CD8-positive, alpha-beta memory T cell (primary cell): ENCODE measurements around the gene FASN. TPM values are rescaled to one million over a fixed set of nuclear protein-coding genes. Genes with fewer than 3 reads are reported as not detected.

Experiments used
- CTCF ChIA-PET: fragments of 350-600 bp; sonication (Branson Sonifier 250); formaldehyde crosslinking; loops from one replicate; lab custom pipeline; 2021; ENCODE audit warnings: antibody characterized with exemption; lab: Charles Lee
- POLR2A ChIA-PET: fragments of 350-600 bp; sonication (Branson Sonifier 250); formaldehyde crosslinking; loops from one replicate; lab custom pipeline; 2021; ENCODE audit warnings: antibody characterized with exemption; lab: Charles Lee
- DNase-seq, 5 donors: peaks; one replicate each; pipeline versions ENCODE4 v3.0.0 to v3.0.0-alpha.2; 2020 to 2022; ENCODE audit warnings: mixed read lengths in 1 of 5
- H3K27ac ChIP-seq: one replicate; pipeline ENCODE4 v1.7.0; 2013; ENCODE audit warnings: low read depth, mild to moderate bottlenecking, low read length, moderate library complexity
- H3K27me3 ChIP-seq: 2 replicates; pipeline ENCODE4 v1.7.0; 2013; ENCODE audit warnings: low read length, mild to moderate bottlenecking; ENCODE audit not compliant: insufficient read depth, poor library complexity, severe bottlenecking
- H3K36me3 ChIP-seq: 2 replicates; pipeline ENCODE4 v1.7.0; 2013; ENCODE audit warnings: mild to moderate bottlenecking, low read length, moderate library complexity; ENCODE audit not compliant: insufficient read depth
- H3K4me1 ChIP-seq: 2 replicates; pipeline ENCODE4 v1.7.0; 2013; ENCODE audit warnings: mild to moderate bottlenecking, low read length, moderate library complexity; ENCODE audit not compliant: insufficient read depth
- H3K4me3 ChIP-seq: 2 replicates; pipeline ENCODE4 v1.7.0; 2013; ENCODE audit warnings: mild to moderate bottlenecking, low read length
- H3K9me3 ChIP-seq: 2 replicates; pipeline ENCODE4 v1.7.0; 2013; ENCODE audit warnings: mild to moderate bottlenecking, low read length
- H3K27ac Mint-ChIP-seq, 8 donors: one replicate each; pipeline ENCODE4 v1.8.0; 2020 to 2021; ENCODE audit warnings: mixed read lengths in 8 of 8, mild to moderate bottlenecking in 6 of 8, inconsistent platforms in 3 of 8, moderate library complexity in 3 of 8
- H3K27me3 Mint-ChIP-seq, 2 donors: one replicate each; pipeline ENCODE4 v1.8.0; 2020 to 2021; ENCODE audit warnings: mixed read lengths in 2 of 2, mild to moderate bottlenecking in 1 of 2, moderate library complexity in 1 of 2
- H3K36me3 Mint-ChIP-seq, 3 donors: one replicate each; pipeline ENCODE4 v1.8.0; 2020 to 2021; ENCODE audit warnings: mixed read lengths in 3 of 3, inconsistent platforms in 1 of 3, mild to moderate bottlenecking in 1 of 3
- H3K4me1 Mint-ChIP-seq, 3 donors: one replicate each; pipeline ENCODE4 v1.8.0; 2020 to 2021; ENCODE audit warnings: mixed read lengths in 3 of 3, inconsistent platforms in 1 of 3, mild to moderate bottlenecking in 1 of 3
- H3K4me3 Mint-ChIP-seq, 7 donors: one replicate each; pipeline ENCODE4 v1.8.0; 2020 to 2021; ENCODE audit warnings: mixed read lengths in 7 of 7, mild to moderate bottlenecking in 6 of 7, moderate library complexity in 4 of 7, inconsistent platforms in 2 of 7
- H3K9me3 Mint-ChIP-seq, 5 donors: one replicate each; pipeline ENCODE4 v1.8.0; 2020 to 2022; ENCODE audit warnings: mixed read lengths in 5 of 5, mild to moderate bottlenecking in 3 of 5, moderate library complexity in 2 of 5, inconsistent platforms in 1 of 5
- polyA plus RNA-seq: library from polyadenylated mRNA; unstranded; fragments of 300-500 nt; fragmentation: Illumina TruSeq; gene quantifications from one replicate; pipeline ENCODE4 v1.2.3, GENCODE V29; 2021
- total RNA-seq, 2 experiments: library from RNA; stranded (reverse); gene quantifications; one replicate each; pipeline ENCODE4 v1.2.3, GENCODE V29; 2021

Gene FASN
- total and polyA plus RNA-seq, 3 experiments from 2014 or later = 2.7 to 259 (median 251) TPM

DNA sequence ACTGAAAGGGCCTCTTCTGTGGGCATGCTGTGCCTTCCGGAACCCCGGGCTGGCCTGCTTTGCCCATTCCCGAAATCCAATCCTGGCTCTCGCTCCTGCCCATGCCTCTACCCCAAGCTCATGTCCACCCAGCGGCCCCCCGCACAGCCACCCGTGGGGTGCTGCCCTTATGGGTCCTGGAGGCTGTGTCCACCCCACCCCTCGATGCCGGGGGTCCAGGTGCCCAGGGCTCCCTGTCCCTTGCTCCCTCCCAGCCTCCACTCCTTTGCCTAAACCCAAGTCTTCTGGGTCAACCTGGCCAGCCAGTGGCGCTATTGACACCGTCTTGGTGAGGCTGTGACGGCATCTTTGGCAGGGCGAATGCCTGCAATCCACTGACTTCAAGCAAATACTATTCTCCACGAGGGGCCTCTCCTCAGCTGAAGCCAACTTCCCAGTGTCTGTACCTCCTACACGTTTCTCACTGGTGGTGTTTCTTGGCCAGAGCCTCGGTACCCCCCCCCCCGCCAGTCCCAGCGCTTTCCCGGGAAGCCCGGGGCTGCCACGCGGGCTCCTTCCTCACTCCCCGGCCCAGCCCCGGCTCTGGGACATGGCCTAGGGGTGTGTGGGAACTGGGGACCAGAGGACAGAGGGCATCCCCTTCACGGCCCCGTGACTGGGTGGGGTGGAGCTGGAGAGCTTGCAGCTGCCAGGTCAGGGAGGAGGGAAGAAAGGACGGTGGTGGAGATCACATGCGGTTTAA is 20.2 kb downstream of the FASN start:
- ChIA-PET CTCF (no interaction called here), POLR2A (no interaction called here)
- Mint-ChIP-seq H3K36me3 (peaks cover 0 to 37% (median 2%) of the 10 kb centered on the region in 3 donors), H3K4me3 (peak overlapping the region in 1 of 7 donors; percentile 75), H3K9me3 (no peaks in the 10 kb centered on the region), H3K27ac (peak overlapping the region in 1 of 8 donors; percentile 68), H3K4me1 (no peaks in the 10 kb centered on the region), H3K27me3 (no peaks in the 10 kb centered on the region)
- H3K9me3 ChIP-seq = no peaks in the 10 kb centered on the region
- no peak for DNase-seq
- H3K36me3 ChIP-seq = peaks cover 5% of the 10 kb centered on the region
- H3K4me1 ChIP-seq = no peaks in the 10 kb centered on the region
- no peak overlapping the region for H3K27ac ChIP-seq
- no peak overlapping the region for H3K4me3 ChIP-seq
- H3K27me3 ChIP-seq = no peaks in the 10 kb centered on the region

DNA sequence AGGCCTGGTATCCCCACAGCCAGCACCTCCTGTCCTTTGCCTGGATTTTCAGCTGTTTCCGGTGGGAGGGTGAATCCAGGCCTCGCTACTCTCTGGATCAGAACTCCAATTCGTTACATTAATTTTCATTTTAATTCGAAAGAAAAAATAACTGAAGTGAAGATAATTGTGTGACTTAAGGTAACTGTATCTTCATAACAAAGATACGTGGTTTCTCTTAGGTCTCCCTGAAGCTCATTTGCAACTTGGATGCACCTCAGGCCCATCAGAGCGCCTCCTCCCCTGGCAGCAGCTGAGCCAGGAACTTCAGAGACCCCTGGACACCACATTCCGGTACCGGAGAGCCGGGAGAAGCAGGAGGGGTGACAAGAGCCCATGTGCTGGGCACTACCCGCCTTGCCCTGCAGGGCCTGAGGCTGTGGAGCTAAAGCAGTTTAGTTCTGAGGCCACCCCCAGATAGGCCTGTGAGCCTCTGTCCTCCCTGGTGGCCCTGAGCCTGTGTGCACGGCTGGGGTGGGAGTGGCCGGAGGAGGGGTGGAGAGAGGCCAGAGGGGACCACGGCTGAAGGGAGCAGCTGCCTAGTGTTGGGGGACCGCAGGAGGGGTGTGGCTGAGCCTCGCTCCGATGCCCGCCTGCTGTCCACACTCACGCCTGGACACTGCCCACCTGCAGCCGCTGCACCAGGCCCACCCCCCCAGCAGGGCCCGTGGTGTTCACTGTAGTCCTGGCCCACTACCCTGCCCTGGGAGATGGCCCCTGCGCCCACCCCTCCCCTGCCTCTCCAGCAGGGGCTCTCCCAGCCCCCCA is 21.0 kb downstream of the FASN start:
- Mint-ChIP-seq H3K9me3 (no peaks in the 10 kb centered on the region), H3K27ac (no peak overlapping the region), H3K27me3 (no peaks in the 10 kb centered on the region), H3K36me3 (peaks cover 0 to 30% (median 2%) of the 10 kb centered on the region in 3 donors), H3K4me3 (peak overlapping the region in 1 of 7 donors; percentile 61), H3K4me1 (no peaks in the 10 kb centered on the region)
- Histone ChIP-seq H3K4me1 (no peaks in the 10 kb centered on the region), H3K36me3 (peaks cover 5% of the 10 kb centered on the region), H3K27ac (no peak overlapping the region), H3K27me3 (no peaks in the 10 kb centered on the region), H3K9me3 (no peaks in the 10 kb centered on the region), H3K4me3 (no peak overlapping the region)
- ChIA-PET CTCF (no interaction called here), POLR2A (interaction anchor here (0.7 kb wide), 1 partner anchor 11 kb away, joined by 3 read pairs; no protein-coding TSS in a partner anchor)
- no peak for DNase-seq

GRCh38 chr17:82076018-82076784 is 21.8 kb downstream of the FASN start:
- H3K27me3 ChIP-seq = no peaks in the 10 kb centered on the region
- no peaks in the 10 kb centered on the region for H3K9me3 ChIP-seq
- no peaks in the 10 kb centered on the region for H3K4me1 ChIP-seq
- ChIA-PET CTCF (no interaction called here), POLR2A (interaction anchor here (0.7 kb wide), 1 partner anchor 10 kb away, joined by 3 read pairs; no protein-coding TSS in a partner anchor)
- no peaks in the 10 kb centered on the region for H3K4me1 Mint-ChIP-seq
- no peak overlapping the region for H3K27ac ChIP-seq
- peaks cover 0 to 25% (median 2%) of the 10 kb centered on the region in 3 donors for H3K36me3 Mint-ChIP-seq
- no peaks in the 10 kb centered on the region for H3K9me3 Mint-ChIP-seq
- no peaks in the 10 kb centered on the region for H3K27me3 Mint-ChIP-seq
- no peak overlapping the region for H3K4me3 ChIP-seq
- peak overlapping the region in 1 of 7 donors; percentile 66 for H3K4me3 Mint-ChIP-seq
- DNase-seq = no peak
- peak overlapping the region in 1 of 8 donors; percentile 74 for H3K27ac Mint-ChIP-seq
- H3K36me3 ChIP-seq = peaks cover 5% of the 10 kb centered on the region

GRCh38 chr17:82073446-82073845 is 24.6 kb downstream of the FASN start:
- no peaks in the 10 kb centered on the region for H3K4me1 ChIP-seq
- CTCF ChIA-PET = no interaction called here
- Mint-ChIP-seq H3K27me3 (no peaks in the 10 kb centered on the region), H3K9me3 (no peaks in the 10 kb centered on the region), H3K27ac (no peak overlapping the region), H3K4me3 (no peak overlapping the region), H3K36me3 (peaks cover 0 to 3% (median 2%) of the 10 kb centered on the region in 3 donors), H3K4me1 (no peaks in the 10 kb centered on the region)
- DNase-seq = no peak
- H3K4me3 ChIP-seq = no peak overlapping the region
- no peaks in the 10 kb centered on the region for H3K36me3 ChIP-seq
- no peaks in the 10 kb centered on the region for H3K9me3 ChIP-seq
- no peak overlapping the region for H3K27ac ChIP-seq
- no peaks in the 10 kb centered on the region for H3K27me3 ChIP-seq
- POLR2A ChIA-PET = no interaction called here

DNA sequence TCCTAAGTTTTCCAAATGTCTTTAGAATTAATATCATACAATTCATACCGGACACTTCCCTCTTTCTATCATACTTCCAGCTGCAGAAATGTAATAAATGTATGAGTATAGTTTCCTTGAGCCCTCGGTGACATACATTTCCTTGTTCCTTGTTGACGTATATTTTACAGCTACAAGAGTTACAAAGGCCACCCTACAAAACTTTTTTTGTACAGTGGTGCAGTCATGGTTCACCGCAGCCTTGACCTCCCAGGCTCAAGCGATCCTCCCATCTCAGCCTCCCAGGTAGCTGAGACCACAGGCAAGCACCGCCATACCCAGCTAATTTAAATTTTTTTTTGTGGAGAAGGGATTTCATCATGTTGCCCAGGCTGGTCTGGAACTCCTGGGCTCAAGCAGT is 25.2 kb downstream of the FASN start:
- no peaks in the 10 kb centered on the region for H3K9me3 Mint-ChIP-seq
- H3K27me3 Mint-ChIP-seq = no peaks in the 10 kb centered on the region
- Histone ChIP-seq H3K36me3 (no peaks in the 10 kb centered on the region), H3K4me1 (no peaks in the 10 kb centered on the region), H3K27me3 (no peaks in the 10 kb centered on the region), H3K27ac (no peak overlapping the region), H3K9me3 (no peaks in the 10 kb centered on the region), H3K4me3 (no peak overlapping the region)
- peak overlapping the region in 1 of 7 donors; percentile 30 for H3K4me3 Mint-ChIP-seq
- DNase-seq = no peak
- H3K27ac Mint-ChIP-seq = peak overlapping the region in 1 of 8 donors; percentile 30
- no peaks in the 10 kb centered on the region for H3K4me1 Mint-ChIP-seq
- ChIA-PET CTCF (no interaction called here), POLR2A (no interaction called here)
- H3K36me3 Mint-ChIP-seq = no peaks in the 10 kb centered on the region

- Histone ChIP-seq H3K9me3 (no peaks in the 10 kb centered on the region), H3K4me1 (peaks cover 11% of the 10 kb centered on the region), H3K27ac (no peak overlapping the region), H3K27me3 (no peaks in the 10 kb centered on the region), H3K4me3 (no peak overlapping the region), H3K36me3 (no peaks in the 10 kb centered on the region)
- CTCF ChIA-PET = no interaction called here
- Mint-ChIP-seq H3K4me3 (peak overlapping the region in 1 of 7 donors; percentile 45), H3K9me3 (no peaks in the 10 kb centered on the region), H3K4me1 (peaks cover 4 to 6% (median 6%) of the 10 kb centered on the region in 3 donors), H3K27me3 (no peaks in the 10 kb centered on the region), H3K36me3 (peaks cover 0 to 1% (median 0%) of the 10 kb centered on the region in 3 donors), H3K27ac (no peak overlapping the region)
- no peak for DNase-seq
- POLR2A ChIA-PET = no interaction called here
These were observed 27.4 kb downstream of the FASN start for GRCh38 chr17:82070611-82071010.

DNA sequence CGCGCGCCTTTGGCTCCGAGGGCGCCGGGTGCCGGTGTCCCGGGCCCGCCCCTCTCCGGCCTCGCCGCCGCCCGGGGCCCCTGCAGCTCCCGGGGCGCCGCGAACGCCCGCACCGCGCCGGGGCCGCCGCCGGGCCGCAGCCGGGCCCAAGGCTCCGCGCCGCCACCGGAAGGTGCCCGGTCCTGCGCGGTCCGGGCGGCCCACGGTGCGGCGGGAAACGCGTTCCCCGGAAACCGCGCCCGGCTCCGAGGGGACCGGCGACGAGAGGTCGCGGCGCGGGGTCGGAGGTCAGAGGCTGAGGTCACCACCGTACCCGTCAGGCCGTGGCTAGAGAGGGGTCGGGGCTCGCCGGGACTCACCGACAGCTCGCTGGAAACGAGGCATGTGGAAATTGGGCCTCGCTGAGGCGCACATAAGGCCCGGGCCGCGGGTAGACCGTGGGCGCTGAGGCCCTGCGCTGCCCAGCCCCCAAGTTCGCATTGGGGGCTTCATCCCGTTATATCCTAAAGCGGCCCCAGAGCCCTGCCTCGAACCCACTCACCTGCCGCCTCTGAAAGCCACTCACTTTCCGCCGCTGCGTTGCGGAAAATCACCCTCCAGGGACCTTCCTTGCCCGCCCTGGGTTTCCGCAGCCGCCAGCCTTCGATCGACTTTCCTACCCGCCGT is 32.3 kb downstream of the FASN start, which contains the start of gene DUS1L:
Gene DUS1L (minus strand): TSS at position 167 of the 666 bp plus-strand sequence. CDS start 745 bp downstream, outside the sequence.
- Mint-ChIP-seq H3K27me3 (no peaks in the 10 kb centered on the region), H3K4me1 (peaks cover 8 to 19% (median 11%) of the 10 kb centered on the region in 3 donors), H3K9me3 (no peaks in the 10 kb centered on the region), H3K4me3 (peak within 1 kb of the TSS; percentile 72 to 92 (median 83)), H3K36me3 (peaks cover 0 to 24% (median 0%) of the 10 kb centered on the region in 3 donors), H3K27ac (peak within 1 kb of the TSS; percentile 78 to 93 (median 90))
- DNase-seq = peak; percentile 54 to 75 (median 58)
- POLR2A ChIA-PET = interaction anchor here (1.0 to 1.4 kb wide), 5 partner anchors 11 to 227 kb away, joined by 3 to 4 read pairs (median 3); partner anchors contain the start of genes DCXR, GPS1 and RFNG
- Histone ChIP-seq H3K36me3 (no peaks in the 10 kb centered on the region), H3K27ac (peak within 1 kb of the TSS; percentile 67), H3K27me3 (no peaks in the 10 kb centered on the region), H3K9me3 (no peaks in the 10 kb centered on the region), H3K4me3 (peak within 1 kb of the TSS; percentile 64), H3K4me1 (peaks cover 27% of the 10 kb centered on the region)
- CTCF ChIA-PET = interaction anchor here (0.9 to 1.5 kb wide), 4 partner anchors 26 to 60 kb away, joined by 3 to 7 read pairs (median 4); partner anchors contain the start of gene DCXR
